Measurements from ENCODE around the gene RPS6KA2.

RPS6KA2 gene

DNA sequence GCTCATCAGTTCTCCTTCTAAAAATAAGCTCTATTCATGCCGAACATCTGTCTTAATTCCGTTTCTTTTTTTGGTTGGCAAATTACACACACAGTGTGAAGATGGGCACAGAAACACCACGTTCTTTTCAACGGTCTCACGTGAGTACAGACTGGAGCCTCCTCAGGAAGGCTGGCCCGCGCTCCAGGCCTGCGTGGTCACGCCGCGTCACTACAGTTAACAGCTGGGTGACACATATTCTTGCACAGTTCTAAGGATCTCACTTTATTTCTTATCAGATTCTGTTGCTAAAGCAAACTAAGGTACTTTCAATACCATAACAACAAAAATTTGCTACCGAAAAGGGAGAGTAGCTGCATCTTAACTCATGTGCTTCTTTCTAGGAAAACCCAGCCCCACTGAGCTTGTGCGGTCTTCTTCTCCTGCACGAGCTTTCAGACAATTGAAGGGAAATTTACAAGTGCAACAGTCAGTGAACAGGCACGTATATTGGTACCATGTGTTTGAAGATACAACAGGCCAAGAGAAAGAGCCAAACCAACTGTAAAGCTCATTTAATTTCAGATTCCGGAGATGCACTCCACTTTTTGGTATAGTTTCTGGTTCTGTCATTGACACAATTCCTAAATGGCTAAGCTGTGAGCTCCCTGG, 188.7 kb downstream of the RPS6KA2 start:
- no peak for DNase-seq

DNA sequence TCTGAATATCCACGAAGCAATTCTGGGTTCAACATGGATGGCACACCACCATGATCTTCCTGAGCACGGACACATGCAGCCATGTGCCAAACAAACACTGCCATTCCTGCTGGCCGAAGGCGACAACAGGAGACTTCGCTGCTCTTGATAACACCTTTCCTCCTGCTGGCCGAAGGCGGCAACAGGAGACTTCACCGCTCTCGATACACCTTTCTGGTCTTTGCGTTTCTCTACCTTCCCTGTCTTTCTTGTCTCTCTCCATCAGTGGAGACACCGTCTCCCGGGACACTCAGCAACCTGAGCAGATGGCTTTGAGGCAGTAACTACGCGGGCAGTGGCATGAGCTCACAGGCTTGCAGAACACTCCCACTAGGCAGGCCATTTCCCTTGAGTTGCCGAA, 189.4 kb downstream of the RPS6KA2 start:
- DNase-seq: peak in 1 of 2 experiments; percentile 34

DNA sequence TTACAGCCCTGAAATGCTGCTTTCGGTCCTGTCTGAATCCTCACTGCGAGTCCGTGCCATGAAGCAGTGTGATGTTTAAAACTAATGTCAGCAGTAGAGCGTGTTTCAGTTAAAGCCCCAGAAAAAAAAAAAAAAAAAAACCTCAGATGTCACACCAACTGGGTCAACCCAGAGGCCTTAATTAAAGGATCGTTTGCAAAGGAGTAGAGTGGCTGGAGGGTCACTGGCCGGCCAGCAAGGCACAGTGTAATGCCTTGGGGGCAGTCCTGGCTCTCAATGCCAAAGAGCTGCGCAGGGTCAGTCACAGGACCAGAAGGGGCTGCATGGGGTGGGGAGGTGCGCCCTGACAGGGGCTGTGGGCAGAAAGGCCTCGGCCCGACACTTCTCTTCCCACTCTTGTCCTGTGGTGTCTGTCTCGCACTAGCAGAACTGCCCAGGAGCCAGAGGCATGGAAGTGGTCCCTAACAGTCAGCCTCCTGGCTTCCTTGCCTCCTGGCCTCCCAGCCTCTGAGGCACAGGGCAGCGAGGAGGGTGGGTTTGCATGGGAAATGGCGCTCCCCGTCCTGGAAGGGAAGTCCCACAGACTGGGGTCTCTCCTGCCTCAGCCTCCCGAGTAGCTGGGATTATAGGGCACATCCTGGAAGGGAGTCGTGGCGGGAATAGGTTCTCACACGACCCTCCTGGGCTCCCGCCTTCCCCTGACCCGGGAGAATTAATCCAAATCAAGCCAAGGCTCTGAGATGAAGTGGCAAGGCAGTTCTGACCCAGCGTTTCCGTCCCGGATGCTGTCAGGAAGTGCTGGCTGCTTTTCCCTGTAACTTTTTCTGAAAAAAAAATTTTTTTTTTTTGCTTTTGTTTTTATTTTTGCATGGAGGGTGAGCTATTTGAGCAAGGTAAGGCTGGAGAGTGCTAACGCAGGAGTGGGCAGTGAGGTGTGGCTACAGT, 190.6 kb downstream of the RPS6KA2 start:
- DNase-seq: no peak

DNA sequence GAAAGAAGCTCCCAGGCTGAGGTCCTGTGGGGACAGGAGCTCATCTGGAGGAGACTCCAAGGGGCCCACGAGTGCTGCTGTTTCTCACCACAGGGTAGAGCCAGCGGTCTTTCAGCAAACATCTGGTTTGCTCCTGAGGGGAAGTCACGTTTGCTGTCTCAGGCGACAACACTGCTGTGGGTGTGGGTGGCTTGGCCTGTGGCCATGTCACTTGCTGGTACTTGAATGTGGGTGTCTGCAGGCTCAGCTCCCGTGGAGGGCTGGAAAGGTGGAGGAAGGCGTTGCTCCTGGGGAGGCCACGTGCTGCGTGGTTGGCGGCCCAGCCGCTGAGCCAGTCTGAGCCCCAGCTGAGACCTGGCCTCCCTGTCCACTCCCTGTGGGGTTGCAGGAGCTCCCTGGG, 191.5 kb downstream of the RPS6KA2 start:
- no peak for DNase-seq

DNA sequence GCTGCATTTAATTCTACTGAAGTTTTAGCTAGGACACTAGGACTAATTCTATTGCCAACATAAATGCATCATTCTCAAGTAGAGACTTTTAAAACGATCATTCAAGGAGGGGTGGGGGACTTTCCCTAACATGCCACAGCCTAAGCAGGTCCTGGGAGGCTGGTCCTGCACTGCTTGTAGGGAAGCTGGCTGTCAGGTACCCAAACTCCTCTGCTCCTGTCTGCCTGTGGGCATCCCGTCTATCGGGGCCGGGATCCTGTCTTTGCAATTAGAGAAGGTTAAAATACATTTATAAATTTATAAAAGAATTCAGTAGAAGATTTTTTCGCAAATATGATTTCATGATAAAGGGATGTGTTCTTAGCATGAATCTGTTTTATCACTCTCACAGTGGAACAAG, 192.7 kb downstream of the RPS6KA2 start:
- DNase-seq: no peak

DNA sequence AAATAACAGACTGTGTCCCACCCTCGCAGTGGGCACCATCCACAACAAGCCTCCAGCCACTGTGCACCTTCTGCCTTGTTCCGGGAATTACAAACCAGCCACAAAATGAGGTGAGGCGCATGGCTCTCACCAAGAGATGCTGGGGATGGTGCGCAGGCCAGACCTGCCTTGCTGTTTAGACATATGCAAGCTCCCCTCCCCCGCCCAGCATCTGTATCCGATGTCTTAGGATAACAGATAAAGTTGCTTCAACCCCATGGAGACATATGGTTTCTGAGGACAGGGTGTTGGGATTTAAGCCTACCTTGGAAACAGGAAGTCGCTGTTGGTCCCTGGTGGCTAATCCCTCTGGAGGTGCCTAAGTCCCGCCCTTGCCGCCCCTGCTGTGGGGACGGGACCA, 194.0 kb downstream of the RPS6KA2 start:
- DNase-seq: peak; percentile 87 to 97

DNA sequence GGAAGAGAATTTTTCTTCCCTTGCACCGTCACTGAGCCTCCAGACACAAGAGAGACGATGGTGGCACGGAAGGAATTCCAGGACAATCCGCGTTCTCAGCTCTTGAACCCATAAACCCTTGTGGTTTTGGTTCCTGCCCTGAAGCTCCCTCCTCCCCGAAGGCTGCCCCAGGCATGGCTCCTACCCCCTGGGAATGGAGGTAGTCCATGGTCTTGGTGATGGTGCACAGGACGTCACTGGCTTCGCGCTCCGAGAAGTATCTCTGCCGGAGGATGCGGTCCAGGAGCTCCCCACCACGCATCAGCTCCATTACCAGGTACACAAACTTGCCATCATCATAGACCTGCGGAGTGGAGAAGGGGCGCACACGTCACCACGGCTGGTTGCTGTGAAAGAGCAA, 196.8 kb downstream of the RPS6KA2 start:
- DNase-seq: no peak

DNA sequence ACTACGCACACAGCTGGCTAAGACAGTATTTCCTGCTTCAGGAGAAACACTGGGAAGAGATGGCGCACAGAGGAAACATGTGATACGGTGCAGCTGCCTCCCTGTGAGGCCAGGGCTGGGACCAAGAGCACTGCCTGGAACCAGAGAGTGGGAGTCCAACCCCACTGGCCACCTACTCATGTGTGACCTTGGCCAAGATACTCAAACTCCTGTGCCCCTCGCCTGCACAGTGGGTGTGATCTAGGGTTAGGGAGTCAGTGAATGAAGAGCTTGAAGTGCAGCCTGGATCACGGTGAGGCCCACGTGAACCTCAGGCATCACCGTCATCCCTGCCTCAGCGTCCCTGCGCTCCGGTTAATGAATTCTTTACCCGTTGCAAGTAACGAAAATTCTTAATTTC, 202.6 kb downstream of the RPS6KA2 start:
- no peak for DNase-seq

DNA sequence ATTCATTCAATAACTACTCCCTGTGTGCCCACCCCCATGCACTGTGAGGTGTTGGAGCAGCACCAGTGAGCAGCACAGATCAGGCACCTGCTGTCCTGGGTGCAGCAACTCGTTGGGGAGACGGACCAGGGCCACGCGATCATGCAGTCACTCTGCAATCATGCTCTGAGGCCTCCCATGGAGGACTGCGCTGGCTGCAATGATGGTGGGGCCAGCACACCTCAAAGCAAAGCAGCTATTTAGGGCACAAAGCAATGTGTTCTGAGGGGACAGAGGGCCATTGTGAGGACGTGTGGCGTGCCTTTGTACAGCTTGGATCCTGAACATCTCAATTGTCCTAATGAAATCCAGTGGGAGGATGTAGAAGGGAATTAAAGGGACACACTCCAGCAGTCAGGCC, 203.3 kb downstream of the RPS6KA2 start:
- DNase-seq: no peak

DNA sequence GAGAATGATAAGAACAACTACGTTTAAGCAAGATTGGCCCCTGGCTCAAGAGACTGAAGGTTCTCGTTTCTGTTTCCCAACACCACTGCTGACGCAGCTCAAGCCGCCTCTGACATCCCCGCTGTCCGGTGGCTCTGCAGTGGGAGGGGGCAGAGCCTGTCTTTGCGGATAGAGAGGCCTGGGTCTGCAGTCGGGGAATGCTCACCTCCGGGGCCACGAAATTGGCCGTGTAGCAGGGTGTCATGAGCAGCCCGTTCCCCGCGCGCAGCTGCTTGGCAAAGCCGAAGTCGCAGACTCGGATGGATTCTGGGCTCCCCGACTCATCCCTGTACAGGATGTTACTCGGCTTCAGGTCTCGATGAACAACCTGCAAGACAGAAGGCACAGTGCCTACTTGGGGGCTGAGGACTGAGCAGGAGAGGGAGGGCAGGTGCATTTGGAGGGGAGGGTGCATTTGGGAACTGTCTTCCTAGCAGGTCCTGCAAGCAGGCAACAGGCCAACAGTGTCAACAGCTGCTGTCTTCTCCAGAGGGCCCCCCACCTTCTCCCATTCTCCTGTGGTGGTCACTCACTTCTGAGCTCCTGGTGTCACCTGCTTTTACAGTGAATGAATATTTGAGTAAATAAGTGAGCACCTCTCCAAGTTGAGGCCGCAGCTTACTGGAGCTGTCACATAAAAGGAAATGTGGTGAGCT, 203.9 kb downstream of the RPS6KA2 start:
- DNase-seq: no peak

DNA sequence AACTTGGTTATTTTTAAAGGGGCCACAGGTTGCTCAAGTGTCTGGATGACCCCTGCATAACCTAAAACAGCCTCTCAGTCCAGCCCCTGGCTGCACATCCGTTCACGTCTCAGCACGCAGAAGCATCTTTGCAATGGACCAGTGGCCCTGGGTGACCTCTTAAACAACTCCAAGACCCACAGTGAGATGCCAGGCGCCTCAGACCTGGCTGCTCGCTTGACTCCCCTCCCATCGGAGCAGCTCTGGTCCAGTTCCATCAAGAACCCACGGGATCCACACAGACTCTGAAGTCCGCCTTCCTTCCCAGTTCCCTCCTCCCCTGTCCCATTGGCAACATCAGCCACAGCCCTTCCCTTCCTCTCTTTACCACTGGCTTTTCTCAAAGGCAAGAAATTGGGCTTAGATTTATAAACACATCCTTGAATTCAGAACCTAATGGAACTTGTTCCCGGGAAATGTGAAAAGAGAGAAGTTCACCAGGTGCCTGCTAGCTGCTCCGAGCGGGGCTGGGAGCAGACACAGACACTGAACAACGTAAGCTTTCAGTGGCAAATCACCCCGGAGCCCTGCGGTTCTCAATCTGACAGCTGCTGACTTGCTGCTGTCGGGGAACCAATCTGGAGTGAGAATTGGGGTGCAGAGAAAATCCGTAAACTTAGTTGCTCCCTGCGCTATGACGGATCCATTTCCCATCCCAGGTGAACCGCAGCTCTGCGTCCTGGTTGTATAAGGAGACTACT, 204.7 kb downstream of the RPS6KA2 start:
- no peak for DNase-seq

DNA sequence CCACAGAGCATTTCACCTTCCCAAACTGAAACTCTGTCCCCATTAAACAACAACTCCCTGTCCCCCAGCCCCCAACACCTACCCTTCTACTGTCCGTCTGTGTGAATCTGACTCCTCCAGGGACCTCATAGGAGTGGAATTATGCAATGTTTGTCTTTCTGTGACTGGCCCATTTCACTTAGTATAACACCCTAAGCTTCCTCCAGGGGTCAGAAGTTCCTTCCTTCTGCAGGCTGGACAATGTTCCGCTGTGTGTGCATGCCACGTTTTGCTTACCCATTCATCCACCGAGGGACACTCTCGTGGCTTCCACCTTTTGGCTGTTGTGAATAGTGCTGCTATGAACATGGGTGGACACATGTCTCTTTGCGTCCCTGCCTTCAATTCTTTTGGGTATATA, 206.7 kb downstream of the RPS6KA2 start:
- peak in 1 of 2 experiments; percentile 20 for DNase-seq

DNA sequence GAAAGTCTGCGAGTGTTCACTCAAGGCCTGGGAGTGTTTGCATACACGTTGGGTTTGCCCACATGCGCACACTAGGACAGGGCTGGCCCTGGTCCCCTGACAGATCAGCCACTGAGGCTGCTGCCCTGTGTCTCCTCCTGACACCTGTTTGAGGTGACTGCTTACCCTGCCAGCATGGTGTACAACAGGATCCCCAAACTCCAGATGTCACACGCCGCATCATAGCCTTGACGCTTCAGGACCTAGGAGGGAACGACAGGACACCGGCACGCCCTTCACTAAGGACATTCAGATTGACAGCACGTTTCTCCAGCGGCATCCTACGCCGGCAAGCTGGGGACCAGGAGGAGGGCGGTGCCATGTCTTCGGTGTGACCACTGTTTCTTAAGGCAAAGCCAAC, 207.3 kb downstream of the RPS6KA2 start:
- no peak for DNase-seq

DNA sequence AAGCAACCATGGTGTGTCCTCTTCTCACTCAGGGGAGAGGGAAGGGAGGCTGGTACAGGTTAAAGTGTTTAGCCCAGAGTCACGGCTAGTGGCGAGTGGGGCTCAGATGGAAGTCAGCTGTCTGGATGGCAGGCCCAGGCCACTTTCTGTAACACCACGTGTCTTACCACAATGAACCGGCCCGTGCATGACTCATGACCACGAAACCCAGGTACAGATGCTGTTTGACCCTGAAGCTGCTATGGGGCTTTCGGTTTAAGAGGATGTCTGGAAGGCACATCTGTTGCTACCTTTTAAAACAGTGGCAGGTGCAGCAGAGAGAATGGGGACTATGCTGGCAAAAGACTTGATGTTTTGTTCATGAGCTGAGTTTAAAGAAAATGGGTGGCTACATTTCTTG, 207.8 kb downstream of the RPS6KA2 start:
- DNase-seq: peak in 1 of 2 experiments; percentile 50

DNA sequence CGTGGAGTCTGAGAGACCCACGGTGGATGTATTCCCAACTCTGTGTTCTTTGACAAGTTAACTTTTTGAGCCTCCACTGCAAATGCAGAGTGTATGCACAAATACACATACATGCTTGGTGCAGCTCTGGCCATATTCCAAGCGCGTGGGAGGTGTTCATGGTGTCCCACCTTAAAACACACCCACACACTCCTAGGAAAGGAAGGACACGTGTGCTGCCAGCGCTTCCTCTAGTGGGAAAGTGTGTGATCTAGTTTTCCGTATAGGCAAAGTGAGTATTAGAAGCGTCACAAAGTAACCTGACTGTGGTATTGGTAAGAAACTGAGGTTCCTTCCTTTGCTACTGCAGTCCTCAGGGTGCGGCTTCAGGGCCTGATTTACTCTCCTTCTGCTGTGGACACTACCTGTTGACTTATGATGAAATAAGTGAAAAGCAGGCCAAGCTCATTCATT, 208.3 kb downstream of the RPS6KA2 start:
- no peak for DNase-seq

DNA sequence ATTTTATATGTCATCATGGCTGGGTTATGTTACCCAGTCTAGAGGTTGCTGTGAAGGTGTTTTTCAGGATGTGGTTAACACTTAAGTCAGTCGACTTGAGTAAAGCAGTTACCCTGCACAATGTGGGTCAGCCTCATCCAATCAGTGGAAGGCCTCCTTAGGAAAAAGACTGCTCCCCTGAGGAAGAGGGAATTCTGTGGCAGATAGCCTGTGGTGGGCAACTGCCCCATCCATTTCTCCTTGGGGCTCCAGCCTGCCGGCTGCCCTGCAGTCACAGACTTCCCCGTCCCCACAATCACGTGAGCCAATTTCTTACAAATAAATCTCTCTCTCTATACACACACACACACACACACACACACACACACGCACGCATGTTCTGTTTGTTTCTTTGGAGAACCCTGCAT, 209.8 kb downstream of the RPS6KA2 start:
- peak; percentile 33 to 76 for DNase-seq

DNA sequence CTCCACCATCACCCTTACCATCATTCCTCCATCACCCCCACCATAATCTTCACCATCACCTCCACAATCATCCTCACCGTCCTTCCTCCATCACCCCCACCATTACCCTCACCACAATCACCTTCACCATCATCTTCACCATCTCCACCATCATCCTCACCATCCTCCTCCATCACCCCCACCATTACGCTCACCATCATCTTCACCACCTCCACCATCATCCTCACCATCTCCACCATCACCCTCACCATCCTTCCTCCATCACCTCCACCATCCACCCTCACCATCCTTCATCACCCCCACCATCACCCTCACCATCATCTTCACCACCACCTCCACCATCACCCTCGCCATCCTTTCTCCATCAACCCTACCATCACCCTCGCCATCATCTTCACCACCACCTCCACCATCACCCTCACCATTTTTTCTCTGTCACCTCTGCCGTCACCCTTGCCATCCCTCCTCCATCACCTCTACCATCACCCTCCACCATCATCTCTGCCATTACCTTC, 211.2 kb downstream of the RPS6KA2 start:
- no peak for DNase-seq

DNA sequence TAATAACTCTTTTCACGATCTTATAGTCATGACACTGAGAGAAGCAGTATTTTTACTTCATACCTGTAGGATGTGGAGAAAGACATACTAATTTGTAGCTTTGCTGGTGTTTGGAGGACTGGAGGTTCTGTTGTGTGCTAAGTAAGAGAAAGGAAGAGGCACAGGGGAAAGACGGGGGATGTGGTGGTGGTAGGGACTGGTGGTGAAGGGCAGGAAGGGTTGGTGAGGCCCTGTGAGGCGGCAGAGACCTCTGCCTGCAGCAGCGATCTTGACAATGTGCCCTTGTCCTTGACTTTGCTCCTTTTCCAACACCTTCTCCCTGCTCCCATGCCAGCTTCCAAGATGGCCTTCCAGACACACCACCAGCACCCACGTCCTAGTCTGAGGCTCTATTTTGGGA, 211.7 kb downstream of the RPS6KA2 start:
- no peak for DNase-seq

DNA sequence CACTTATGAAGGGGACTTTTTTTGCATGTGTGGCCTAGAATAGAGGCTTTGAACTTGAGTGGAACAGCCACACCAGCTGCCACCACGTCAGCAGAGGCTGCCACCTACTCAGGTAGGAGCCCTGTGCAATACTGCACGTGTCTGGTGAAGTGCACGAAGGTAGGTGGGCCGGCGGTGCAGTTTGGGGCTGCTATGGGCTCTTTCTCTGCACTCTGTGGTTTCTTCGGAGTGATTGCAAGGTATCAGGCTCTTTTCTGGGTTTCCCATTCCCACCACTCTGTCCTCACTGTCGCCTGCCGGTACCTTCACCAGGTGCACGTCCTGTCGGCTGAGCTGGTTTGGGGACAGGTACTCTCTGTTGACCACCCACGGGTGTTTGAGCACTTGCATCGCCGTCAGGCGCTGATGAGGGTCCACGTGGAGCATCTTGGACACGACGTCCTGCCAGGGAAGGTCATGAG, 213.5 kb downstream of the RPS6KA2 start:
- DNase-seq: no peak

DNA sequence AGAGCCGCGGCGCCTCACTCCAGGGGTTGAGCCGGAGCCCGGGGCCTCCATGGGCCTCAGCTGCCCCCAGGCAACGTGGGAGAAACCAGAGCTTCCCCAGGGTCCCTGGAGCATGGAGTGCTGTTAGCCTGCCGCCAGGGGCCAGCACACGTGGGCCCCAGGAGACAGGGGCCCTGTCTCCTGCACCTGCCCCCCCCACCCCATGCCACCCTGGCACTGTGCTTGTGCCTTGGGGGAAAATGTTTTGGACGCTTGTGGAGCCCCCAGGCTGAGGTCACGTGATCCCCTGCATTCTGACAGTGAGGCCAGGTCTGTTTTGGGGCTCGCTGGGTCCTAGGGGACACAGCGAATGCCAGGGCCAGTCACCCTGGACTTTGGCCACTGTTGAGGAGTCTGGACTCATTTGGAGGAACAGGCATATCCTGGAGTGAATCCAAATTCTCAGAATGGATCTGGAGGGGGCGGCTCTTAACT, 214.1 kb downstream of the RPS6KA2 start:
- no peak for DNase-seq

DNA sequence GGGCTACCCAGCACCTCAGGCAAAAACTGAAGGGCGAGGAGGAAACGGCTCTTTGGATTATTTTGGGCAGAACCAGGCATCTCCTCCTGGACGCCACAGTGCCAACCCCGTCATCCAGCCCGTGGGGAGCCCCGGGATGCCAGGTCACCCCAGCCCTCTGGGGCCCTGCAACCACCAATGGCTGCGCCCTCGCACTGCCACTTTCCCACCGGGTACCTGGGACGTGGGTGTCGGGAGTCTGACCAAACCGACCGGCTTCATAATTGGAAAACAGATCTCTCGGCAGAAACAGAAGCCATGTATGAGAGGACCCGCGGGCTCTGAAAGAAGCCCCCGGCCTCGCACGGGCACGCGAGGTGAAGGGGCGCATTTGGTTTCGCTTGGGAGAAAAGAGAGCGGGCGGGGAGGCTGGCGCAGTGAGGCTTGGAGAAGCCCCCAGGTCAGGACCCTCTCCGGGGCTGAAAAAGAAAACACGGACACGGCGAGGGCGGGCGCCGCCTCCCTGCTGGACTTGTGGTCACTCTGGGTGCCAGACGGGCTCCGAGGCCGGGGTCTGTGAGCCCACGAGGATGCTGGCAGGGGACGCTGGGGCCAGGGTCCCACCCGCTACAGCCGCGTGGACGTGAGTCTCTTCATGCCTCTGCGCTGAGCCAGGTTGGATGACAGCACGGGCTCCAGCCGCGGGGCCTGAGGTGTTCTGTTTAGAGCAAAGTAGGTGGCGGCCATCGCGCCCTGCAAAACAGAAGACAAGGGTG, 214.7 kb downstream of the RPS6KA2 start:
- DNase-seq: no peak

DNA sequence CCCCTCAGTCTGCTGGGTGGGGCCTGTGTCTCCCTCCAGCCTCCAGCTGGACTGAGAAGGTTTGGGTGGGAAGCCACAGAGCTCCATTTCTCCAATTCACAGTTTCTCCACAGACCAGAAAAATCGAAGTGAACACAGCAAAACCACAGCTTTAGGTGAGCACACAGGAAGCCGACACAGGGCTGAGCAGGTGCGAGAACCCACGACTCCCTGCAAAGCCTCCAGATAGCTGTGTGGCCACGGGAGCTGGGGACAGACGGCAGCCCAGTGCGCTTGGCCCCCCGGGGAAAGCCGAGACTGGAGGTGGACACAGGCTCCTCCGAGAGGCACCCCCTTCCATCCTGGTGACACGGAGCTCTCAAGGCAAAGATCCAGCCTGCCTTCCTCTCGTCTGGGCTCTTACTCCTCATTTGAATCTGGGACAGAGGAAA, 215.3 kb downstream of the RPS6KA2 start:
- DNase-seq: no peak

Measured in NCI-H524 (cell line).